ENCODE data around the gene NEK8.

Gene NEK8

GRCh38 chr17:28751600-28752366 lies 23.2 kb downstream of the NEK8 start:
- Histone ChIP-seq H3K9me3 (ENCODE audit: severe bottlenecking) (no peaks in the 10 kb centered on the region), H3K36me3 (peaks cover 66% of the 10 kb centered on the region), H3K27me3 (ENCODE audit: insufficient read depth, low read depth, severe bottlenecking) (no peaks in the 10 kb centered on the region), H3K27ac (no peak overlapping the region), H3K4me3 (ENCODE audit: low read depth, low read length) (no peak overlapping the region)
- no peak for TF ChIP-seq CTCF (IDR thresholded peaks at IDR 0.05; ENCODE audit: low read depth, low read length)
- DNase-seq, result no peak

GRCh38 chr17:28755486-28755885 lies 26.9 kb downstream of the NEK8 start:
- Histone ChIP-seq H3K27ac (no peak overlapping the region), H3K36me3 (peaks cover 59% of the 10 kb centered on the region), H3K27me3 (ENCODE audit: insufficient read depth, low read depth, severe bottlenecking) (no peaks in the 10 kb centered on the region), H3K9me3 (ENCODE audit: severe bottlenecking) (no peaks in the 10 kb centered on the region), H3K4me3 (ENCODE audit: low read depth, low read length) (no peak overlapping the region)
- DNase-seq, result no peak
- no peak for TF ChIP-seq CTCF (IDR thresholded peaks at IDR 0.05; ENCODE audit: low read depth, low read length)

- H3K27me3 ChIP-seq (ENCODE audit: insufficient read depth, low read depth, severe bottlenecking), result no peaks in the 10 kb centered on the region
- DNase-seq, result no peak
- no peak for TF ChIP-seq CTCF (IDR thresholded peaks at IDR 0.05; ENCODE audit: low read depth, low read length)
- H3K36me3 ChIP-seq, result peaks cover 55% of the 10 kb centered on the region
- no peak overlapping the region for H3K4me3 ChIP-seq (ENCODE audit: low read depth, low read length)
- no peak overlapping the region for H3K27ac ChIP-seq
- H3K9me3 ChIP-seq (ENCODE audit: severe bottlenecking), result no peaks in the 10 kb centered on the region
Measured at GRCh38 chr17:28756049-28756804, 27.6 kb downstream of the NEK8 start.

- H3K9me3 ChIP-seq (ENCODE audit: severe bottlenecking), result no peaks in the 10 kb centered on the region
- H3K27ac ChIP-seq, result no peak overlapping the region
- H3K27me3 ChIP-seq (ENCODE audit: insufficient read depth, low read depth, severe bottlenecking), result no peaks in the 10 kb centered on the region
- DNase-seq, result no peak
- peaks cover 55% of the 10 kb centered on the region for H3K36me3 ChIP-seq
- TF ChIP-seq CTCF (IDR thresholded peaks at IDR 0.05; ENCODE audit: low read depth, low read length), result no peak
- H3K4me3 ChIP-seq (ENCODE audit: low read depth, low read length), result no peak overlapping the region
Measured at GRCh38 chr17:28758411-28759121, 30.0 kb downstream of the NEK8 start.

GRCh38 chr17:28759256-28759865 lies 30.8 kb downstream of the NEK8 start:
- no peak for TF ChIP-seq CTCF (IDR thresholded peaks at IDR 0.05; ENCODE audit: low read depth, low read length)
- H3K27ac ChIP-seq, result no peak overlapping the region
- no peak for DNase-seq
- peaks cover 55% of the 10 kb centered on the region for H3K36me3 ChIP-seq
- H3K9me3 ChIP-seq (ENCODE audit: severe bottlenecking), result no peaks in the 10 kb centered on the region
- no peaks in the 10 kb centered on the region for H3K27me3 ChIP-seq (ENCODE audit: insufficient read depth, low read depth, severe bottlenecking)
- H3K4me3 ChIP-seq (ENCODE audit: low read depth, low read length), result no peak overlapping the region

All from WERI-Rb-1 (cell line).